Measurements from ENCODE around the gene PIGT.

DNA sequence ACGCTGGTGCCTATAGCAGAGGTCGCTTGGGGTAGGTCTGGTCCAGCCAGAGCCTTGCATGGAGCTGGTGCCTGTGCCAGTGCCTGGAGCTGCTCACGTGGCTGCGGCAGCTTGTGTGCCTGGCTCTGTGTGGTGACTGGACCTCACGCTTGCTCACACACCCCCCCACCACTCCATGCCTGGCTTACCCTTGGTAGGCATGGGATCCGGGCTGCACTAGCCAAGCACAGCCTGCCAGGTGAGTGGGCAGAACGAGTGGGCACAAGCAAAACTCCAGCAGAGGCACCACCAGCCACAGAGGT, 20.9 kb upstream of the PIGT start:
- no peak for TF ChIP-seq GATA3 (IDR thresholded peaks at IDR 0.05; ENCODE audit: low read depth, low read length)
- no peak for TF ChIP-seq GATA2 (IDR thresholded peaks at IDR 0.05; ENCODE audit: low read depth, low read length)
